OCI-LY7 (cell line): ENCODE results near the gene SPECC1L. TPM values are rescaled to one million over a fixed set of nuclear protein-coding genes. Genes with fewer than 3 reads are reported as not detected.

ENCODE experiments used
- BruUV-seq: library from RNA; stranded (reverse); fragments of 400-500 nt; replicated peaks from 2 replicates; lab custom pipeline; 2021; lab: Mats Ljungman, UMichigan
- CTCF ChIA-PET: fragments of 300-600 bp; sonication (Branson Sonifier 250); formaldehyde crosslinking; loops from one replicate; lab custom pipeline; 2022; ENCODE audit warnings: antibody characterized with exemption; ENCODE audit not compliant: unreplicated experiment; lab: Charles Lee
- POLR2A ChIA-PET: fragments of 300-600 bp; sonication (Branson Sonifier 250); formaldehyde crosslinking; loops from one replicate; lab custom pipeline; 2022; ENCODE audit warnings: antibody characterized with exemption; lab: Charles Lee
- DNase-seq: peaks from one replicate; pipeline ENCODE4 v3.0.0-alpha.2; 2015; ENCODE audit warnings: low spot score
- H2AFZ ChIP-seq: fragments of 200-600 bp; sonication (generic), shearing (Covaris generic); 2 replicates; pipeline ENCODE4 v1.6.1; 2014; ENCODE audit warnings: mild to moderate bottlenecking, antibody characterized with exemption, low read length, moderate library complexity
- H3K27ac ChIP-seq: fragments of 200-600 bp; sonication (generic); 2 replicates; pipeline ENCODE4 v1.5.1; 2014; ENCODE audit warnings: mixed run types, low read depth, mild to moderate bottlenecking, moderate library complexity, low read length, inconsistent platforms; ENCODE audit not compliant: poor library complexity, severe bottlenecking
- H3K36me3 ChIP-seq: fragments of 200-600 bp; sonication (generic); 2 replicates; pipeline ENCODE4 v1.6.1; 2014; ENCODE audit warnings: mild to moderate bottlenecking, antibody characterized with exemption, low read length, moderate library complexity, mixed read lengths; ENCODE audit not compliant: insufficient read depth
- H3K4me1 ChIP-seq: fragments of 200-600 bp; sonication (generic); 2 replicates; pipeline ENCODE4 v1.5.1; 2014; ENCODE audit warnings: mild to moderate bottlenecking, low read length; ENCODE audit not compliant: insufficient read depth, poor library complexity, severe bottlenecking
- H3K4me2 ChIP-seq: fragments of 200-600 bp; sonication (generic); 2 replicates; pipeline ENCODE4 v1.6.1; 2014; ENCODE audit warnings: mild to moderate bottlenecking, low read length
- H3K4me3 ChIP-seq: fragments of 200-600 bp; sonication (generic); 2 replicates; pipeline ENCODE4 v1.5.1; 2014; ENCODE audit warnings: mild to moderate bottlenecking, low read depth, low read length; ENCODE audit not compliant: poor library complexity, severe bottlenecking
- H3K79me2 ChIP-seq: fragments of 200-600 bp; sonication (generic); 2 replicates; pipeline ENCODE4 v1.6.1; 2016; ENCODE audit warnings: low read depth, mild to moderate bottlenecking, low read length, moderate library complexity, mixed read lengths; ENCODE audit not compliant: insufficient read depth
- H3K9me2 ChIP-seq: fragments of 200-600 bp; sonication (generic); 2 replicates; pipeline ENCODE4 v1.6.1; 2016; ENCODE audit warnings: mild to moderate bottlenecking, low read length, mixed read lengths; ENCODE audit not compliant: insufficient read depth
- H3K9me3 ChIP-seq: fragments of 200-600 bp; sonication (generic); 2 replicates; pipeline ENCODE4 v1.6.1; 2014; ENCODE audit warnings: mild to moderate bottlenecking, mixed run types, low read length, mixed read lengths
- H4K20me1 ChIP-seq: fragments of 200-600 bp; sonication (generic); 2 replicates; pipeline ENCODE4 v1.6.1; 2014; ENCODE audit warnings: mild to moderate bottlenecking, antibody characterized with exemption, low read length, moderate library complexity, mixed read lengths; ENCODE audit not compliant: insufficient read depth
- EZH2phosphoT487 ChIP-seq: fragments of 200-600 bp; sonication (generic); IDR thresholded peaks from 2 replicates; pipeline ENCODE4 v1.6.1; 2018; ENCODE audit warnings: low read depth, borderline replicate concordance, mild to moderate bottlenecking, mixed run types, antibody characterized with exemption, low read length, moderate library complexity, mixed read lengths
- intact Hi-C: fragments of 100-400 bp; cut with micrococcal nuclease; formaldehyde crosslinking; loops from one replicate; pipeline ENCODE4 v1.10.0; 2022; ENCODE audit not compliant: unreplicated experiment
- total RNA-seq, 2 experiments: library from RNA; depleted of rRNA in 1 of 2; stranded (reverse); fragments of >200 nt in 1 of 2; shearing (Covaris generic) in 1 of 2; gene quantifications; 2 replicates each; pipeline ENCODE4 v1.2.3, GENCODE V29; 2014 to 2022
- TF ChIP-seq, protein P1 (sequence below): fragments of 200-600 bp; sonication (generic); conservative IDR thresholded peaks from 2 replicates; pipeline ENCODE4 v1.5.1; 2014; ENCODE audit warnings: mild to moderate bottlenecking, antibody characterized with exemption, low read length, moderate library complexity, mixed read lengths

Gene SPECC1L
- total RNA-seq, 2 experiments from 2014 or later = 47.0 to 66.2 TPM

DNA sequence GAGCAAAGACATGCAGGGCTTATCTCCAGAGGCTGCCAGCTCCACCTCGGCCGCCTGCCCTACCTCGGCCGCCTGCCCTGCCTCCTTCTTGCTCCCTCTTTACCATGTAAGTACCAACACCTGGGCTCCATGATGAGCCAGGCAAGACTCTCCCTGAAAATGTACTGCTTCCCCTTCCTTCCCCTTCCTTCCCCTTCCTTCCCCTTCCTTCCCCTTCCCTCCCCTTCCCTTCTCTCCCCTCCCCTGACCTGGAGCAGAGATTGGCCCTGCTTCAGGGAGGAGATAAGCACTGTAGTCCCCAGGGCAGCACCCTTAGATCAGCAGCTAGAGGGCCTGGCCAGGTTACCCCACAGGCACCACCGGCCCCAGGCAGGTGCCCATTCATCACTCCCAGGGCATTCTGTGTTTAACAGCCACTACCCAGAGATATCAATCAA lies 131.3 kb downstream of the SPECC1L start:
- no peak for TF ChIP-seq EZH2phosphoT487
- TF ChIP-seq, protein P1, sequence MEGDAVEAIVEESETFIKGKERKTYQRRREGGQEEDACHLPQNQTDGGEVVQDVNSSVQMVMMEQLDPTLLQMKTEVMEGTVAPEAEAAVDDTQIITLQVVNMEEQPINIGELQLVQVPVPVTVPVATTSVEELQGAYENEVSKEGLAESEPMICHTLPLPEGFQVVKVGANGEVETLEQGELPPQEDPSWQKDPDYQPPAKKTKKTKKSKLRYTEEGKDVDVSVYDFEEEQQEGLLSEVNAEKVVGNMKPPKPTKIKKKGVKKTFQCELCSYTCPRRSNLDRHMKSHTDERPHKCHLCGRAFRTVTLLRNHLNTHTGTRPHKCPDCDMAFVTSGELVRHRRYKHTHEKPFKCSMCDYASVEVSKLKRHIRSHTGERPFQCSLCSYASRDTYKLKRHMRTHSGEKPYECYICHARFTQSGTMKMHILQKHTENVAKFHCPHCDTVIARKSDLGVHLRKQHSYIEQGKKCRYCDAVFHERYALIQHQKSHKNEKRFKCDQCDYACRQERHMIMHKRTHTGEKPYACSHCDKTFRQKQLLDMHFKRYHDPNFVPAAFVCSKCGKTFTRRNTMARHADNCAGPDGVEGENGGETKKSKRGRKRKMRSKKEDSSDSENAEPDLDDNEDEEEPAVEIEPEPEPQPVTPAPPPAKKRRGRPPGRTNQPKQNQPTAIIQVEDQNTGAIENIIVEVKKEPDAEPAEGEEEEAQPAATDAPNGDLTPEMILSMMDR = no peak
- Histone ChIP-seq H3K4me1 (peaks cover 50% of the 10 kb centered on the region), H4K20me1 (no peaks in the 10 kb centered on the region), H3K27ac (no peak overlapping the region), H3K36me3 (peaks cover 72% of the 10 kb centered on the region), H3K4me3 (no peak overlapping the region), H3K9me2 (no peaks in the 10 kb centered on the region), H3K79me2 (no peaks in the 10 kb centered on the region; the same call in 1 of the 2 replicates), H2AFZ (no peak overlapping the region), H3K9me3 (no peaks in the 10 kb centered on the region), H3K4me2 (no peak overlapping the region)
- DNase-seq = no peak
- POLR2A ChIA-PET = no interaction called here
- BruUV-seq = no TSS peak
- CTCF ChIA-PET = no interaction called here
- intact Hi-C loops = no loop called here

DNA sequence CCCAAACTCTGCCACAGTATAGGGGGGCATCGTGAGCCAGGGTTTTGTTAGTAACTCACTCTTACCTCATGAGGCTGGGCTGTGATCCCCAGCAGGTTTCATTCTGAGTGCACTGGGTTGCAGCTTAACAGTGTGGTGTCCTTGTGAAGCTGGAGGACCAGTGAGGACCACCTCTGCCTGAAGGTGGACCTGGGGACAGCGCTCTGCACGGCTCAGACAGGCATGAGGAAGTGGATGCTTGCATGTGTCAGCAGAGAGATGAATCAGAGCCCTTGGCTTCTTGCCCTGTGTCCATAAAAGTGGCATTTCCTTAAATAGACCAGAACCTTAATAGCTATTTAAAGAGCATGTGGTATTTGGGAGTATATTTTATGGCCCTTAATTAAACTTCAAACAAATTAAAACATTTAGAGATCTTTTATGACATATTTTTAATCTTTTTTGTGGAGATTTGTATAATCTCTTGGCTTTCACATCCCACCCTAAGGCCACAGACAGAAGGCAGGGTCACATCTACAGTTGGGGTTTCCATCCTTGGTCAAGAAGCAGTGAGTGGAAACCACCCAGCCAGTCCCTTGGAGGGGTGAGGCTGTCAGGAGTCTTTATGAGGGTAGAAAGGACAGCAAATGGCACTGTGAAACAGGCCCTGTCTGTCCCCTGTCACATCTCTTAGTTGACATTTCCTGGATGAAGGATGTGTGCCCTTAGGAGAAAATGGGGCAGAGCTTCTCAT lies 132.0 kb downstream of the SPECC1L start:
- no peak overlapping the region for H3K27ac ChIP-seq
- no peak overlapping the region for H3K4me2 ChIP-seq
- H3K9me2 ChIP-seq = no peaks in the 10 kb centered on the region
- H3K36me3 ChIP-seq = peaks cover 67% of the 10 kb centered on the region
- H3K79me2 ChIP-seq = no peaks in the 10 kb centered on the region; the same call in 1 of the 2 replicates
- peaks cover 46% of the 10 kb centered on the region for H3K4me1 ChIP-seq
- H2AFZ ChIP-seq = no peak overlapping the region
- no peak overlapping the region for H3K4me3 ChIP-seq
- no peaks in the 10 kb centered on the region for H3K9me3 ChIP-seq
- no TSS peak for BruUV-seq
- no peaks in the 10 kb centered on the region for H4K20me1 ChIP-seq
- POLR2A ChIA-PET = no interaction called here
- intact Hi-C loops = no loop called here
- no peak for DNase-seq
- TF ChIP-seq, protein P1 = no peak
- TF ChIP-seq EZH2phosphoT487 = no peak
- CTCF ChIA-PET = no interaction called here

DNA sequence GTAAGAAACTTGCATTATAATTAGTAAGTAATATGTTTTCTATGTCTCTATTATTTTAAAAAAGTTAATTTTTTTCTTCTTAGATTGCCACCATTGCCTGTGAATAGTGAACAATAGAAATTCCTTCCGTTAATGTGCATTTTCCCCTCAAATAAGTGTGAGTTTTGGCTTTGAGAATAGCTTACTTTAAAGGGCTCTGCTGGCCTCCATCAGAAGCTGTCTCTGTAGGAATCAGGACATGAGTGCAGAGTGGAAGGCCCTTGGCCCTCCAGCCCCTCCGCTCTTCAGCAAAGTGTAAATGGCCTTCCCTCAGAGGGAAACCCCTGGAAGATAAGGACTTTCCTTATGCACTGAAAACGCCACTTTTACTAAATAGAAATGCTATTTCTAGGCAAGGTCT lies 132.7 kb downstream of the SPECC1L start:
- no peaks in the 10 kb centered on the region for H3K9me3 ChIP-seq
- no peak overlapping the region for H2AFZ ChIP-seq
- TF ChIP-seq EZH2phosphoT487 = no peak
- TF ChIP-seq, protein P1 = no peak
- H3K4me3 ChIP-seq = no peak overlapping the region
- intact Hi-C loops = no loop called here
- peaks cover 39% of the 10 kb centered on the region for H3K4me1 ChIP-seq
- no peak for DNase-seq
- H3K36me3 ChIP-seq = peaks cover 60% of the 10 kb centered on the region
- no TSS peak for BruUV-seq
- H3K4me2 ChIP-seq = no peak overlapping the region
- ChIA-PET CTCF (no interaction called here), POLR2A (no interaction called here)
- H3K27ac ChIP-seq = no peak overlapping the region
- no peaks in the 10 kb centered on the region for H3K9me2 ChIP-seq
- no peaks in the 10 kb centered on the region for H4K20me1 ChIP-seq
- H3K79me2 ChIP-seq = no peaks in the 10 kb centered on the region; the same call in 1 of the 2 replicates
